ENCODE measurements around the gene C6orf15.
A peak's percentile ranks its signal among the peaks of the same experiment; 100 is the strongest.
"Not testable (repeated sequence)": the region's sequence is repeated elsewhere in the genome, so short reads cannot be mapped to it uniquely, and the experiment has no call there.

The C6orf15 gene

DNA sequence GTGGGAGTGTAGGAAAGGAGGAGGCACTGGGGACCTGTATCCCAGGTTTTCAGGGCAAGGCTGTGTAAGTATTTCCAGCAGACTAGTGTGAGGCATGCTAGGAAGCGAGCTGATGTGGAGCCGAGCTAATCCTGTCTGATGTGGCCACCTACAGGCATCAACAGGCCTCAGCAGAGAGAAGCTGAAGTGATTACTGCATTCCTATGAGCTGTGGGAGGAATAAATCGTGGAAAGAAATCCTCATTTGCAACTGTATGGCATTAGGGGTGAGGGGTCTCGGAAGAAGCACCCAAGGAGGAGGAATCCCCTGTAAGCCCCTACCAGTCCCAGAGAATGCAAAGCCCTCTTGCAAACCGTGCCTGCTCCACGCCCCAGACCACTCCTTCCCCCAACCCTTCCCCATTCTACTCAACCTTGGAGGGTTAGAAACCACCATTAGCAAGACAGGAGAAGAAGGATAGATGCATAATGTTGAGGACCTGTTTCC lies 41.6 kb downstream of the C6orf15 start:
- no peak for DNase-seq (ENCODE audit: low read depth in 2 of 3, low spot score in 1 of 3)

DNA sequence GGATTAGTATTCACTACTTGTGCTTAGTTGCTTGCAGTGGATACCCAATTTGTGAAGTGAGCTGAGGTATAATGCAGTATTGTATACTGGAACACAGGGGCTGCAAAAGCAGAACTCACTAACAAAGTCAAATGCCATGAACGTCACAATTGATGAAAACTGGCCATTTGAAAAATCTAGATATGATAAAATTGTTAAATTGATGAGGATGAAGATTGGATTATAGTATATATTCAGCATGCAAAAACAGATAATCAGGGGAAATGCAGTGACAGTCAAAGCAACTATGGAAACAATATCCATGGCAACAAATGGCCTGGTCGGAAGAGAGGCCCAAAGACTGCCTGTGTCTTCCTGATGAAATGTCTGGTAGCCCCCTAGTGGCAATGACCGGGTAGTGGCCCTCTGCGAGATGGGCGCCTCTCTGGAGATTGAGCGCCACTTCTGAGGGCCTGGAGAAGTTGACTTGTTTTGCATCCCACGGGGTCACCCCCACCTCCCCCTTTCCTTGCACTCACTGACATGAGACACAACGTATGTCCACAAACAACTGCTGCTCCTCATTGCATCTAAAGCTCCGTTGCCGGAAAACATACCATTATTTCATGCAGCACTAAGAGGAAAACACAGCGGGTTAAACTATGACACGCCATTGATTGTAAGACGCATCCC lies 43.6 kb downstream of the C6orf15 start:
- peak; percentile 62 to 68 (median 68) for DNase-seq (ENCODE audit: low read depth in 2 of 3, low spot score in 1 of 3)

DNA sequence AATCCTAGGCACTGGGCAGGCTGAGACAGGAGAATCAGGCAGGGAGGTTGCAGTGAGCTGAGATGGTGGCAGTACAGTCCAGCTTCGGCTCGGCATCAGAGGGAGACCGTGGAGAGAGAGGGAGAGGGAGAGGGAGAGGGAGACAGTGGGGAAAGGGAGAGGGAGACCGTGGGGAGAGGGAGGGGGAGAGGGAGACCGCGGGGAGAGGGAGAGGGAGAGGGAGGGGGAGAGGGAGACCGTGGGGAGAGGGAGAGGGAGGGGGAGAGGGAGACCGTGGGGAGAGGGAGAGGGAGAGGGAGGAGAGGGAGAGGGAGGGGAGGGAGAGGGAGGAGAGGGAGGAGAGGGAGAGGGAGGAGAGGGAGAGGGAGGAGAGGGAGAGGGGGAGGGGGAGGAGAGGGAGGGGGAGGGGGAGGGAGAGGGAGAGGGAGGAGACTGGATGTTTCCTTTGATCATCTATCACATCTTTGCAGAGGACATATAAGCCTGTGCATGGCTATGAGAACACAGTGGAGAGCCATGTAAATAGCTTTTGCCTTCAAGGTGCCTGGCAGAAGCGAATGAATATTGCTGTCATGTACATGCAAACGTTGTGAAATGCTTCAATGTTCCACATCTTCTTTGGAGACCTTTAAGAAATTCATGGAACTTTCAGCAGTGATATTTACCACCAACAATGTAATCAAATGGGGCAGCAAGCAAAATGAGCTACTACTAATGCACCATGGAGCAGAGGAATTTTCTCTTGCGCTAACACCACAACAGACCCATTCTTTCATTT lies 44.3 kb downstream of the C6orf15 start:
- DNase-seq (ENCODE audit: low read depth in 2 of 3, low spot score in 1 of 3), result not testable (repeated sequence)

- not testable (repeated sequence) for DNase-seq (ENCODE audit: low read depth in 2 of 3, low spot score in 1 of 3)
Observed at GRCh38 chr6:31067028-31067427, 45.3 kb downstream of the C6orf15 start.

DNA sequence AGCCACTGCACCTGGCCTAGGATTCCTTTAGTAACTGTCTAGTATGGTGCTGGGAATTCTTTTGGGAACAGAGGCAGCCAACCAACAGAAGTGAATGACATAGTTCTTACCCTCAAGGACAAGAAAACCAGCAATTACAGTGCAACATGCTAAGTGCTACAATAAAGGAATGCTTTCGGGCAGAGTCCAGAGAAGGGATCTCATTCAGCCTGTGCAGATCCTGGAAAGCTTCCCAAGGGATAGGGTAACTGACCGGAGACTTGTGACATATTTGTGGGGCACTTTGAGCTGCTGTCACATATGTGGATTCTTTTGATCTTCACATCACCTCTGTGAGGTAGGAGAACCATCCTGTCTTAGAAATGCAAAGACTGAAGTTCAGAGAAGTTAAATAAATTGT lies 46.8 kb downstream of the C6orf15 start:
- DNase-seq (ENCODE audit: low read depth in 2 of 3, low spot score in 1 of 3), result no peak

GRCh38 chr6:31063906-31064435 lies 48.4 kb downstream of the C6orf15 start:
- DNase-seq (ENCODE audit: low read depth in 2 of 3, low spot score in 1 of 3), result no peak

All from stimulated activated CD4-positive, alpha-beta T cell treated with anti-CD3 and anti-CD28 coated beads, Interleukin-12 subunit alpha, Interleukin-12 subunit beta, amount 100 ng/mL, for 48 hours (primary cell).